Activated CD8-positive, alpha-beta T cell treated with anti-CD3 and anti-CD28 coated beads for 36 hours (primary cell): Measurements from ENCODE around the gene CCDC88B. TPM values are rescaled to one million over a fixed set of nuclear protein-coding genes. Genes with fewer than 3 reads are reported as not detected.

ENCODE experiments used
- ATAC-seq: fragments of 200-7000 bp; cut with Tn5 transposase; one replicate; pipeline ENCODE4 v1.10.0; 2021; ENCODE audit warnings: mild to moderate bottlenecking, moderate library complexity
- CTCF ChIA-PET: fragments of 350-600 bp; sonication (Branson Sonifier 250); formaldehyde crosslinking; loops from one replicate; lab custom pipeline; 2021; ENCODE audit warnings: antibody characterized with exemption; lab: Charles Lee
- POLR2A ChIA-PET: fragments of 350-600 bp; sonication (Branson Sonifier 250); formaldehyde crosslinking; loops from one replicate; lab custom pipeline; 2021; ENCODE audit warnings: antibody characterized with exemption; lab: Charles Lee
- DNase-seq: peaks from one replicate; pipeline ENCODE4 v3.0.0-alpha.2; 2020
- H3K27ac Mint-ChIP-seq: one replicate; pipeline ENCODE4 v1.8.0; 2021; ENCODE audit warnings: mild to moderate bottlenecking, mixed read lengths
- H3K27me3 Mint-ChIP-seq: one replicate; pipeline ENCODE4 v1.8.0; 2021; ENCODE audit warnings: mixed read lengths
- H3K36me3 Mint-ChIP-seq: one replicate; pipeline ENCODE4 v1.8.0; 2021; ENCODE audit warnings: low read depth, mixed read lengths
- H3K4me1 Mint-ChIP-seq: one replicate; pipeline ENCODE4 v1.8.0; 2021; ENCODE audit warnings: low read depth, mixed read lengths
- H3K4me3 Mint-ChIP-seq: one replicate; pipeline ENCODE4 v1.8.0; 2021; ENCODE audit warnings: mild to moderate bottlenecking, moderate library complexity, mixed read lengths
- H3K9me3 Mint-ChIP-seq: one replicate; pipeline ENCODE4 v1.8.0; 2021; ENCODE audit warnings: mixed read lengths
- intact Hi-C: fragments of 100-400 bp; cut with micrococcal nuclease; formaldehyde crosslinking; loops from one replicate; pipeline ENCODE4 v1.10.0; 2022
- microRNA-seq: library from miRNA; unstranded; fragments of <30 nt; microRNA quantifications from one replicate; pipeline ENCODE4 v1.2.0, GENCODE V29; 2022; ENCODE audit warnings: borderline microRNAs expressed, borderline replicate concordance
- total RNA-seq, 2 experiments: library from RNA; stranded (reverse); gene quantifications; one replicate each; pipeline ENCODE4 v1.2.3, GENCODE V29; 2021
- TF ChIP-seq, protein P1 (sequence below): fragments of 200-600 bp; IDR thresholded peaks from one replicate; pipeline ENCODE4 v1.8.0; 2022; ENCODE audit warnings: antibody characterized with exemption, mild to moderate bottlenecking

CCDC88B gene
- total RNA-seq, 2 experiments from 2014 or later, result 65.8 to 76.1 TPM

DNA sequence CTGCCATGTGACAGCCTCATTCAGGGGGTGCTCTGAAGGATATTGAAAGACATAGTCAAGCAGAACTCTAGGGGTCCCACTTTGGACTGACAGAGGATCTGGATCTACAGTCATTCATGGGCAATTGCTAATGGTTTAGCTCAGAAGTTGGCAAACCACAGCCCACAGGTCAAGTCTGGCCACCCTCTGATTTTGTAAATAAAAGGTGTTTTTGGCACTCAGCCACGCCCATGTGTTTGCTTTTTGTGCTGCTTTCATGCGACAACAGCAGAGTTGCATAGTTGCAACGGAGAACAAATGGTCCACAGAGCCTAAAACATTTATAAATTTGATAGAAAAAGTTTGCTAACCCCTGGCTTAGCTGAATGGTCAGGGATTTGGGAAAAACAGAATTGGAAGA is 60.7 kb downstream of the CCDC88B start:
- CTCF ChIA-PET, result no interaction called here
- Mint-ChIP-seq H3K36me3 (no peaks in the 10 kb centered on the region), H3K4me3 (no peak overlapping the region), H3K27me3 (no peaks in the 10 kb centered on the region), H3K9me3 (no peaks in the 10 kb centered on the region), H3K27ac (no peak overlapping the region), H3K4me1 (no peaks in the 10 kb centered on the region)
- ATAC-seq, result no peak
- TF ChIP-seq, protein P1, sequence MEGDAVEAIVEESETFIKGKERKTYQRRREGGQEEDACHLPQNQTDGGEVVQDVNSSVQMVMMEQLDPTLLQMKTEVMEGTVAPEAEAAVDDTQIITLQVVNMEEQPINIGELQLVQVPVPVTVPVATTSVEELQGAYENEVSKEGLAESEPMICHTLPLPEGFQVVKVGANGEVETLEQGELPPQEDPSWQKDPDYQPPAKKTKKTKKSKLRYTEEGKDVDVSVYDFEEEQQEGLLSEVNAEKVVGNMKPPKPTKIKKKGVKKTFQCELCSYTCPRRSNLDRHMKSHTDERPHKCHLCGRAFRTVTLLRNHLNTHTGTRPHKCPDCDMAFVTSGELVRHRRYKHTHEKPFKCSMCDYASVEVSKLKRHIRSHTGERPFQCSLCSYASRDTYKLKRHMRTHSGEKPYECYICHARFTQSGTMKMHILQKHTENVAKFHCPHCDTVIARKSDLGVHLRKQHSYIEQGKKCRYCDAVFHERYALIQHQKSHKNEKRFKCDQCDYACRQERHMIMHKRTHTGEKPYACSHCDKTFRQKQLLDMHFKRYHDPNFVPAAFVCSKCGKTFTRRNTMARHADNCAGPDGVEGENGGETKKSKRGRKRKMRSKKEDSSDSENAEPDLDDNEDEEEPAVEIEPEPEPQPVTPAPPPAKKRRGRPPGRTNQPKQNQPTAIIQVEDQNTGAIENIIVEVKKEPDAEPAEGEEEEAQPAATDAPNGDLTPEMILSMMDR, result no peak
- POLR2A ChIA-PET, result no interaction called here
- DNase-seq, result no peak
- intact Hi-C loops, result no loop called here

DNA sequence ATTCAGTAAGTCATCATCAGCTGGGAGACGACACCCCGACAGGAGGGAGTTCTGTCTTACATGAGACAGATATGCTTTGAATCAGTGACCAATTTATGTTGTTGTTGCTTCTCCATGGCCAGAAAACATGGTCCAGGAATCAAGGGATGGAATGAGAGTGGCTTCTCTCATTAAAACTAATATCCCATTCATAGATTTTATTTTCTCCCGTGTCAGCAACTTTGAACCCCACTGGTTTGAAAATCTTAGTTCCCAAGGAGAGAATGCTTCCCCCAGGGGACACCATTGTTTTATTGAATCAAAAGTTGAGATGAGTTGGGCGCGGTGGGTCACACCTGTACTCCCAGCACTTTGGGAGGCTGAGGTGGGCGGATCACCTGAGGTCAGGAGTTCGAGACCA is 61.8 kb downstream of the CCDC88B start:
- no peak for DNase-seq
- TF ChIP-seq, protein P1, result no peak
- no peak for ATAC-seq
- POLR2A ChIA-PET, result no interaction called here
- H3K9me3 Mint-ChIP-seq, result no peaks in the 10 kb centered on the region
- intact Hi-C loops, result no loop called here
- no peaks in the 10 kb centered on the region for H3K27me3 Mint-ChIP-seq
- CTCF ChIA-PET, result no interaction called here
- no peaks in the 10 kb centered on the region for H3K4me1 Mint-ChIP-seq
- H3K4me3 Mint-ChIP-seq, result no peak overlapping the region
- H3K27ac Mint-ChIP-seq, result no peak overlapping the region
- no peaks in the 10 kb centered on the region for H3K36me3 Mint-ChIP-seq

DNA sequence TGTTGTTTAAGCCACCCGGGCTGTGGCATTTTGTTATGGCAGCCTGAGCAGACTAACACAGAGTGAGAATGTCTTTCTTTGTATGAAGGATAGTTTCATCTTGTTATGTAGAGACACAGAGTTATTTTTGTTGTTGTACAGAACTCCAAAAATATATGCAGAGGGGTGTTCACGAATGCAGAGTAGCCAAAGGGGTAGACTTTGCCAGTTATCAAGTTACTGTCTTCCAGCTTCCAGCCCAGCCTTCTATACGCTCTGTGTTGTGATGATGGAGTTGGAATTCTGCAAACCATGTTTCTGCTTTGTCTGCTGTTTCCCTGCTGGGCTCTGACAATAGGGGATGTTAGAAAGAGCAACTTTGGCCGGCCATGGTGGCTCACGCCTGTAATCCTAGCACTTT is 63.1 kb downstream of the CCDC88B start:
- TF ChIP-seq, protein P1, result no peak
- ATAC-seq (no peak), DNase-seq (no peak)
- no peak overlapping the region for H3K27ac Mint-ChIP-seq
- POLR2A ChIA-PET, result no interaction called here
- intact Hi-C loops, result no loop called here
- no peaks in the 10 kb centered on the region for H3K36me3 Mint-ChIP-seq
- H3K27me3 Mint-ChIP-seq, result no peaks in the 10 kb centered on the region
- H3K4me1 Mint-ChIP-seq, result no peaks in the 10 kb centered on the region
- no peaks in the 10 kb centered on the region for H3K9me3 Mint-ChIP-seq
- H3K4me3 Mint-ChIP-seq, result no peak overlapping the region
- CTCF ChIA-PET, result interaction anchor here (2.7 kb wide), 1 partner anchor 46 kb away, joined by 5 read pairs; no protein-coding TSS in a partner anchor

DNA sequence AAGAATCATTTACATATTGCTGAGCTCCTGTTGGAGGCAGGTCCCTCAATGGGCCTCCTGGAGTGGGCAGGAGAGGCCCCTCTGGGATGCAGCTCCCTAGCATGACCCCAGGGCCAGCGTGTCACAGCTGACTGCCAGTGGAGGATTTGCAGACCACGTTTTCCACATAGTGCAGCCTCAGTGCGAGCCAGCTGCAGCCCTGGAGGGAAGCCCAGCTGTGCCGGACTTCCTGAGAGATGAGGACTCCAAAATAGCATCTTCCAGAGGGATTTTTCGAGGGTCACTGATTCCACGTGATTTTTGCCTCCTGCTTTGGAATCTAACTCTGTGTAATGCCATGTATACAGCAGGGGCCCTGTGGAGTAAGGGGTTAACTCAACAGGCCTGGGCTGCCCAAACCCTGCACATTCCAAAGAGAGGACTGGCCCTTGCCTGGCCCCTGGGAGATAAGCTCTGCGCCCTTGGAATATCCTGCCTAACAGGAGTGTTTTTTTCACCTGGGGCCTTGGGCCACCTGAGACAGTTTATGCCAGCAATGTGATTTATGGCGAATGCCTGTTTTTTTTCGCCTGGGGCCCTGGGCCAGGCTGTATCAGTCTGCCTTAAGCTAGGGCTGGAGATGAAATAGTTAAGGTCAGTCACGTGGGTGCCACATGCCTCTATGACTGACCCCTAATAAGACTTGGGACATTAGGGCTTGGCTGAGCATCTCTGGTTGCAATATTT is 66.4 kb downstream of the CCDC88B start:
- Mint-ChIP-seq H3K4me1 (no peaks in the 10 kb centered on the region), H3K4me3 (no peak overlapping the region), H3K27ac (no peak overlapping the region), H3K9me3 (no peaks in the 10 kb centered on the region), H3K27me3 (no peaks in the 10 kb centered on the region), H3K36me3 (no peaks in the 10 kb centered on the region)
- TF ChIP-seq, protein P1, result no peak
- DNase-seq, result no peak
- CTCF ChIA-PET, result interaction anchor here (0.5 kb wide), 1 partner anchor 411 kb away, joined by 4 read pairs; no protein-coding TSS in a partner anchor
- POLR2A ChIA-PET, result no interaction called here
- intact Hi-C loops, result no loop called here
- no peak for ATAC-seq

Small RNAs within 50 kb of the gene (microRNA-seq; reads per million reads assigned to microRNA genes)
- gene MIR1237, result not detected
- not detected for gene MIR7155

Other genes starting within 250 kb of the CCDC88B start
- 10 to 100 TPM; 38.7 to 38.8 TPM for gene MACROD1, start 174.1 kb upstream of the CCDC88B start, total RNA-seq
- 100 to 1,000 TPM; 396 to 416 TPM for gene STIP1, start 154.0 kb upstream of the CCDC88B start, total RNA-seq
- 100 to 1,000 TPM; 210 to 214 TPM for gene FERMT3, start 133.5 kb upstream of the CCDC88B start, total RNA-seq
- gene TRPT1, start 114.0 kb upstream of the CCDC88B start, total RNA-seq, result 10 to 100 TPM; 33.7 to 41.5 TPM
- 10 to 100 TPM; 66.0 to 69.2 TPM for gene NUDT22, start 113.9 kb upstream of the CCDC88B start, total RNA-seq
- 10 to 100 TPM; 25.8 to 26.1 TPM for gene DNAJC4, start 109.7 kb upstream of the CCDC88B start, total RNA-seq
- 100 to 1,000 TPM in 1 of 2 experiments, 10 to 100 TPM in 1; 86.6 to 104 TPM for gene VEGFB, start 105.6 kb upstream of the CCDC88B start, total RNA-seq
- 10 to 100 TPM; 23.5 to 26.9 TPM for gene FKBP2, start 99.1 kb upstream of the CCDC88B start, total RNA-seq
- 100 to 1,000 TPM; 285 to 287 TPM for gene PPP1R14B, start 93.3 kb upstream of the CCDC88B start, total RNA-seq
- 1 to 10 TPM; 8.7 to 9.6 TPM for gene PLCB3, start 88.7 kb upstream of the CCDC88B start, total RNA-seq
- 10 to 100 TPM; 17.2 to 17.7 TPM for gene BAD, start 55.5 kb upstream of the CCDC88B start, total RNA-seq
- 10 to 100 TPM; 23.7 to 28.5 TPM for gene GPR137, start 54.4 kb upstream of the CCDC88B start, total RNA-seq
- under 1 TPM in 1 of 2 experiments, not detected in 1; 0.23 TPM for gene KCNK4, start 48.9 kb upstream of the CCDC88B start, total RNA-seq
- under 1 TPM in 1 of 2 experiments, not detected in 1; 0.52 TPM for gene CATSPERZ, start 39.8 kb upstream of the CCDC88B start, total RNA-seq
- 10 to 100 TPM; 37.5 to 42.4 TPM for gene ESRRA, start 34.7 kb upstream of the CCDC88B start, total RNA-seq
- 100 to 1,000 TPM; 197 TPM for gene TRMT112, start 22.6 kb upstream of the CCDC88B start, total RNA-seq
- gene PRDX5, start 22.1 kb upstream of the CCDC88B start, total RNA-seq, result 100 to 1,000 TPM; 103 to 105 TPM
- 10 to 100 TPM; 24.6 to 26.0 TPM for gene RPS6KA4, start 19.0 kb downstream of the CCDC88B start, total RNA-seq
- not detected for gene SLC22A11, start 215.7 kb downstream of the CCDC88B start, total RNA-seq